ENCODE results near the gene IPO5. TPM values are rescaled to one million over a fixed set of nuclear protein-coding genes. Genes with fewer than 3 reads are reported as not detected.

IPO5 gene
- total and polyA plus RNA-seq, 2 of the 8 experiments (the other 6 are each of a cell fraction or from before 2014, with no cell fraction given), result 143 to 410 TPM

- no peak overlapping the region for H2BK15ac ChIP-seq (ENCODE audit: low read length)
- no peak overlapping the region for H2BK12ac ChIP-seq (ENCODE audit: low read depth, low read length)
- FAIRE-seq, result no peak
- no peak overlapping the region for H3K23ac ChIP-seq (ENCODE audit: insufficient read length)
- no peaks in the 10 kb centered on the region for H4K20me1 ChIP-seq (replicated peaks in 1 of 2; ENCODE audit: control insufficient read depth in 1 of 2, insufficient read depth in 2 of 2, low read length in 2 of 2)
- H2BK5ac ChIP-seq (ENCODE audit: low read depth, low read length), result no peak overlapping the region
- no peak overlapping the region for H2BK20ac ChIP-seq (ENCODE audit: low read length)
- no peaks in the 10 kb centered on the region for H3K36me3 ChIP-seq (ENCODE audit: control insufficient read depth in 2 of 4, insufficient read depth in 4 of 4, low read length in 3 of 4)
- H3K9me3 ChIP-seq (ENCODE audit: insufficient read depth in 2 of 2, low read depth in 1 of 2, low read length in 1 of 2), result no peaks in the 10 kb centered on the region
- H3K4me2 ChIP-seq (ENCODE audit: insufficient read depth in 1 of 2, low read depth in 2 of 2, low read length in 2 of 2), result no peak overlapping the region
- H3K4me1 ChIP-seq (replicated peaks in 1 of 4; ENCODE audit: control insufficient read depth in 3 of 4, insufficient read depth in 4 of 4, low read length in 3 of 4), result peaks cover 0 to 3% (median 1%) of the 10 kb centered on the region in 4 experiments; a peak in 3 of 7 replicates
- no peak overlapping the region for H2AFZ ChIP-seq (ENCODE audit: low read length)
- H3K4ac ChIP-seq (replicated peaks; ENCODE audit: insufficient read length, low read depth, low read length), result no peak overlapping the region
- no peak overlapping the region for H4K91ac ChIP-seq (replicated peaks; ENCODE audit: insufficient read length, low read length)
- H3K56ac ChIP-seq (replicated peaks; ENCODE audit: insufficient read length, low read depth, low read length), result no peak overlapping the region
- no peaks in the 10 kb centered on the region for H3K27me3 ChIP-seq (replicated peaks in 1 of 4; ENCODE audit: control insufficient read depth in 3 of 4, extremely low read depth in 1 of 4, insufficient read depth in 3 of 4, low read length in 3 of 4)
- no peak overlapping the region for H4K8ac ChIP-seq (ENCODE audit: extremely low read depth, insufficient read depth, low read length)
- no peak overlapping the region for H4K5ac ChIP-seq (ENCODE audit: insufficient read length, low read depth, low read length)
- ChIA-PET POLR2A (ENCODE audit: partially characterized antibody) (no interaction called here), CTCF (ENCODE audit: partially characterized antibody) (no interaction called here)
- no peak overlapping the region for H3K18ac ChIP-seq (ENCODE audit: extremely low read depth, low read length)
- no peak overlapping the region for H2AK5ac ChIP-seq (ENCODE audit: low read depth, low read length)
- H3K4me3 ChIP-seq (ENCODE audit: extremely low read depth in 1 of 4, insufficient read depth in 2 of 4, low read depth in 3 of 4, low read length in 4 of 4), result no peak overlapping the region
- no peak overlapping the region for H2BK120ac ChIP-seq (replicated peaks; ENCODE audit: low read depth, low read length)
- no peak for DNase-seq (ENCODE audit: low read depth in 1 of 2, low spot score in 2 of 2)
- no peaks in the 10 kb centered on the region; the same call in 1 of the 2 replicates for H3K79me1 ChIP-seq (ENCODE audit: low read depth, low read length)
- no peak overlapping the region for H3K27ac ChIP-seq (ENCODE audit: low read depth, low read length)
- H3K79me2 ChIP-seq (ENCODE audit: control insufficient read depth in 1 of 2, insufficient read depth in 2 of 2, low read length in 2 of 2), result no peaks in the 10 kb centered on the region
- H3K9ac ChIP-seq (replicated peaks in 1 of 4; ENCODE audit: extremely low read depth in 1 of 4, low read depth in 3 of 4, low read length in 3 of 4), result no peak overlapping the region
- WGBS, 2 experiments (ENCODE audit: extremely low coverage in 1 of 2, insufficient coverage in 1 of 2, insufficient read length in 1 of 2, insufficient replicate concordance in 2 of 2, low coverage in 1 of 2, low lambda C conversion rate in 2 of 2, missing lambda C conversion rate in 1 of 2), result 89% methylated on average over 5 of the region's 5 CpGs; no CpG with 5 or more reads in 1 of the 2 experiments
- no peak overlapping the region for H3K14ac ChIP-seq (ENCODE audit: insufficient read length)
- H3K23me2 ChIP-seq (ENCODE audit: low read depth, low read length), result no peaks in the 10 kb centered on the region
- no peak for TF ChIP-seq TAF7 (optimal IDR thresholded peaks at IDR 0.05; ENCODE audit: borderline replicate concordance, low read depth, low read length)
- no peak for TF ChIP-seq KDM1A (IDR thresholded peaks at IDR 0.05; ENCODE audit: borderline replicate concordance, low read length)
- TF ChIP-seq PHF8 (conservative IDR thresholded peaks at IDR 0.05; ENCODE audit: low read depth, low read length), result no peak
- no peak for TF ChIP-seq CTBP2 (IDR thresholded peaks at IDR 0.05; ENCODE audit: borderline replicate concordance, insufficient read depth, insufficient read length, low read length)
- no peak for TF ChIP-seq BACH1 (IDR thresholded peaks at IDR 0.05; ENCODE audit: low read length)
- TF ChIP-seq CBX8 (IDR thresholded peaks at IDR 0.05; ENCODE audit: borderline replicate concordance, low read depth, low read length), result no peak
- TF ChIP-seq HDAC2 (IDR thresholded peaks at IDR 0.05; ENCODE audit: borderline replicate concordance in 1 of 2, low read depth in 2 of 2, low read length in 2 of 2), result no peak
- no peak for TF ChIP-seq TAF1 (IDR thresholded peaks at IDR 0.05; ENCODE audit: low read depth, low read length)
- no peak for TF ChIP-seq BCL11A (IDR thresholded peaks at IDR 0.05; ENCODE audit: low read depth in 2 of 2, low read length in 2 of 2)
- TF ChIP-seq CTCF (IDR thresholded peaks at IDR 0.05; ENCODE audit: control extremely low read depth in 1 of 3, insufficient read depth in 1 of 3, low read depth in 1 of 3, low read length in 3 of 3), result no peak
Observed at GRCh38 chr13:98041081-98041820, 87.8 kb downstream of the IPO5 start.
